ENCODE measurements around the gene SLC16A8. TPM values are rescaled to one million over a fixed set of nuclear protein-coding genes. Genes with fewer than 3 reads are reported as not detected.
A peak's percentile ranks its signal among the peaks of the same experiment; 100 is the strongest.
"Not testable (repeated sequence)": the region's sequence is repeated elsewhere in the genome, so short reads cannot be mapped to it uniquely, and the experiment has no call there.

The SLC16A8 gene
- total and polyA plus RNA-seq, 2 of the 13 experiments (the other 11 are each of a cell fraction or from before 2014, with no cell fraction given), result not detected

- ATAC-seq (no peak), FAIRE-seq (no peak), DNase-seq (ENCODE audit: low spot score) (no peak)
- H4K20me1 ChIP-seq (ENCODE audit: insufficient read depth, low read length), result no peaks in the 10 kb centered on the region
- H3K27ac ChIP-seq (ENCODE audit: extremely low read length, insufficient read depth, low read length), result no peak overlapping the region
- H3K9ac ChIP-seq (ENCODE audit: insufficient read depth, low read depth, low read length), result no peak overlapping the region
- no peak overlapping the region for H3K4me2 ChIP-seq (ENCODE audit: low read depth, low read length)
- CTCF ChIA-PET (ENCODE audit: low intra/inter-chr PET ratio, low total read pairs), result no interaction called here
- no TSS peak for BruUV-seq (replicated peaks)
- intact Hi-C loops (cut with micrococcal nuclease; ENCODE audit: unreplicated experiment), result no loop called here
- POLR2A ChIA-PET, result no interaction called here
- H2AFZ ChIP-seq (ENCODE audit: low read length), result no peak overlapping the region
- WGBS (ENCODE audit: low lambda C conversion rate), result 80% methylated on average over 18 of the region's 23 CpGs
- peaks cover 1 to 35% of the 10 kb centered on the region in 2 experiments; a peak in 3 of 5 replicates for H3K27me3 ChIP-seq (ENCODE audit: control insufficient read depth in 1 of 2, insufficient read depth in 2 of 2, low read length in 2 of 2)
- in situ Hi-C loops (cut with HindIII; ENCODE audit: extremely low pct_ligation_motif_present, low pct_unique_long_range_greater_than_20kb), result no loop called here
- no peaks in the 10 kb centered on the region for H3K9me3 ChIP-seq (ENCODE audit: low read length)
- H3K36me3 ChIP-seq (replicated peaks in 1 of 2; ENCODE audit: control insufficient read depth in 1 of 2, insufficient read depth in 2 of 2, low read length in 2 of 2), result no peaks in the 10 kb centered on the region
- TF ChIP-seq YY1 (IDR thresholded peaks at IDR 0.05; ENCODE audit: insufficient read depth, insufficient replicate concordance, low read depth, low read length), result peak; percentile 20
- no peak for TF ChIP-seq ZBTB38 (CRISPR knock-in tag; IDR thresholded peaks at IDR 0.05)
- H3K4me3 ChIP-seq (replicated peaks in 1 of 3; ENCODE audit: insufficient read depth in 1 of 3, low read depth in 2 of 3, low read length in 3 of 3), result no peak overlapping the region
- peaks cover 62% of the 10 kb centered on the region for H3K4me1 ChIP-seq (ENCODE audit: insufficient read depth, low read length)
- no peaks in the 10 kb centered on the region for H3K79me2 ChIP-seq (ENCODE audit: insufficient read depth, low read length)
Observed at GRCh38 chr22:38038426-38038825, 45.6 kb downstream of the SLC16A8 start.

- H3K4me2 ChIP-seq (ENCODE audit: low read depth, low read length); H3K79me2 ChIP-seq (ENCODE audit: insufficient read depth, low read length); intact Hi-C loops (cut with micrococcal nuclease; ENCODE audit: unreplicated experiment); BruUV-seq (replicated peaks); H3K27ac ChIP-seq (ENCODE audit: extremely low read length, insufficient read depth, low read length); H3K9me3 ChIP-seq (ENCODE audit: low read length); ATAC-seq; H3K9ac ChIP-seq (ENCODE audit: insufficient read depth, low read depth, low read length); H2AFZ ChIP-seq (ENCODE audit: low read length); DNase-seq (ENCODE audit: low spot score); CTCF ChIA-PET (ENCODE audit: low intra/inter-chr PET ratio, low total read pairs); FAIRE-seq; H4K20me1 ChIP-seq (ENCODE audit: insufficient read depth, low read length); H3K4me3 ChIP-seq (replicated peaks in 1 of 3; ENCODE audit: insufficient read depth in 1 of 3, low read depth in 2 of 3, low read length in 3 of 3); in situ Hi-C loops (cut with HindIII; ENCODE audit: extremely low pct_ligation_motif_present, low pct_unique_long_range_greater_than_20kb); H3K36me3 ChIP-seq (replicated peaks in 1 of 2; ENCODE audit: control insufficient read depth in 1 of 2, insufficient read depth in 2 of 2, low read length in 2 of 2): not testable (repeated sequence)
- TF ChIP-seq, protein P1, sequence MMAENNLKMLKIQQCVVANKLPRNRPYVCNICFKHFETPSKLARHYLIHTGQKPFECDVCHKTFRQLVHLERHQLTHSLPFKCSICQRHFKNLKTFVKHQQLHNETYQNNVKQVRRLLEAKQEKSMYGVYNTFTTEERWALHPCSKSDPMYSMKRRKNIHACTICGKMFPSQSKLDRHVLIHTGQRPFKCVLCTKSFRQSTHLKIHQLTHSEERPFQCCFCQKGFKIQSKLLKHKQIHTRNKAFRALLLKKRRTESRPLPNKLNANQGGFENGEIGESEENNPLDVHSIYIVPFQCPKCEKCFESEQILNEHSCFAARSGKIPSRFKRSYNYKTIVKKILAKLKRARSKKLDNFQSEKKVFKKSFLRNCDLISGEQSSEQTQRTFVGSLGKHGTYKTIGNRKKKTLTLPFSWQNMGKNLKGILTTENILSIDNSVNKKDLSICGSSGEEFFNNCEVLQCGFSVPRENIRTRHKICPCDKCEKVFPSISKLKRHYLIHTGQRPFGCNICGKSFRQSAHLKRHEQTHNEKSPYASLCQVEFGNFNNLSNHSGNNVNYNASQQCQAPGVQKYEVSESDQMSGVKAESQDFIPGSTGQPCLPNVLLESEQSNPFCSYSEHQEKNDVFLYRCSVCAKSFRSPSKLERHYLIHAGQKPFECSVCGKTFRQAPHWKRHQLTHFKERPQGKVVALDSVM (CRISPR knock-in tag; IDR thresholded peaks at IDR 0.05), result peak; percentile 56; the same call in 1 of the 2 replicates
- TF ChIP-seq ZNF121 (CRISPR knock-in tag; IDR thresholded peaks at IDR 0.05), result peak; percentile 63; the same call in 1 of the 2 replicates
- peaks cover 1 to 28% of the 10 kb centered on the region in 2 experiments; a peak in 3 of 5 replicates for H3K27me3 ChIP-seq (ENCODE audit: control insufficient read depth in 1 of 2, insufficient read depth in 2 of 2, low read length in 2 of 2)
- POLR2A ChIA-PET, result interaction anchor here (0.7 kb wide), 1 partner anchor 514 kb away, joined by 3 read pairs; no protein-coding TSS in a partner anchor
- WGBS (ENCODE audit: low lambda C conversion rate), result 28% methylated on average over 13 of the region's 13 CpGs
- H3K4me1 ChIP-seq (ENCODE audit: insufficient read depth, low read length), result peaks cover 71% of the 10 kb centered on the region
Observed at GRCh38 chr22:38037367-38038150, 46.4 kb downstream of the SLC16A8 start.
